Testis (tissue), 3 donors: ENCODE data around the gene ESYT2. TPM values are rescaled to one million over a fixed set of nuclear protein-coding genes. Genes with fewer than 3 reads are reported as not detected.

ENCODE experiments used
- DNase-seq: peaks from one replicate; pipeline ENCODE4 v3.0.0-alpha.2; 2019
- H3K27ac ChIP-seq, 2 donors: fragments of 200-600 bp; sonication (generic); one replicate each; pipeline ENCODE4 v1.5.1; 2019
- H3K27me3 ChIP-seq: fragments of 200-600 bp; sonication (generic); one replicate; pipeline ENCODE4 v1.5.1; 2019
- H3K36me3 ChIP-seq: fragments of 200-600 bp; sonication (generic); one replicate; pipeline ENCODE4 v1.5.1; 2017; ENCODE audit warnings: low read depth; ENCODE audit errors: missing control alignments
- H3K4me1 ChIP-seq: fragments of 200-600 bp; sonication (generic); one replicate; pipeline ENCODE4 v1.5.1; 2019
- H3K4me3 ChIP-seq, 2 donors: fragments of 200-600 bp; sonication (generic); one replicate each; pipeline ENCODE4 v1.5.1; 2017 to 2019
- H3K9me3 ChIP-seq: fragments of 200-600 bp; sonication (generic); one replicate; pipeline ENCODE4 v1.5.1; 2017
- POLR2A ChIP-seq: fragments of 450-650 bp; IDR thresholded peaks from one replicate; pipeline ENCODE4 v1.6.1; 2017; ENCODE audit warnings: antibody characterized with exemption, mild to moderate bottlenecking, moderate library complexity
- WGBS, 2 donors: methylation state at CpG; one replicate each; pipeline ENCODE4 v1.1.5; 2018; 5-methylcytosine and 5-hydroxymethylcytosine counted together
- intact Hi-C: fragments of 100-400 bp; cut with DNase I; formaldehyde crosslinking; loops from one replicate; pipeline ENCODE4 v1.15.1; 2023; ENCODE audit warnings: low total_unique reads
- polyA plus RNA-seq: library from polyadenylated mRNA; stranded (reverse); fragments of 350-450 nt; fragmentation: Illumina TruSeq; extraction: RNeasy Lipid Tissue Mini Kit (QIAGEN cat#74804); gene quantifications from one replicate; pipeline ENCODE4 v1.2.3, GENCODE V29; 2014; ENCODE audit warnings: low read depth, low replicate concordance; ENCODE audit not compliant: insufficient read depth
- total RNA-seq, 2 donors: library from RNA; depleted of rRNA; stranded (reverse); fragments of >200 nt; gene quantifications; one replicate each; pipeline ENCODE4 v1.2.3, GENCODE V29; 2016
- TF ChIP-seq, protein P1 (sequence below), 3 experiments: fragments of 450-650 bp in 2 of 3; fragments of 200-600 bp in 1 of 3; sonication (generic) in 1 of 3; IDR thresholded peaks; one replicate each; pipeline ENCODE4 v1.5.1; 2016 to 2019; ENCODE audit warnings: antibody characterized with exemption in 3 of 3, mild to moderate bottlenecking in 2 of 3, moderate library complexity in 1 of 3

ESYT2 gene
- total and polyA plus RNA-seq, 3 donors from 2014 or later: 53.9 to 73.1 (median 61.1) TPM

DNA sequence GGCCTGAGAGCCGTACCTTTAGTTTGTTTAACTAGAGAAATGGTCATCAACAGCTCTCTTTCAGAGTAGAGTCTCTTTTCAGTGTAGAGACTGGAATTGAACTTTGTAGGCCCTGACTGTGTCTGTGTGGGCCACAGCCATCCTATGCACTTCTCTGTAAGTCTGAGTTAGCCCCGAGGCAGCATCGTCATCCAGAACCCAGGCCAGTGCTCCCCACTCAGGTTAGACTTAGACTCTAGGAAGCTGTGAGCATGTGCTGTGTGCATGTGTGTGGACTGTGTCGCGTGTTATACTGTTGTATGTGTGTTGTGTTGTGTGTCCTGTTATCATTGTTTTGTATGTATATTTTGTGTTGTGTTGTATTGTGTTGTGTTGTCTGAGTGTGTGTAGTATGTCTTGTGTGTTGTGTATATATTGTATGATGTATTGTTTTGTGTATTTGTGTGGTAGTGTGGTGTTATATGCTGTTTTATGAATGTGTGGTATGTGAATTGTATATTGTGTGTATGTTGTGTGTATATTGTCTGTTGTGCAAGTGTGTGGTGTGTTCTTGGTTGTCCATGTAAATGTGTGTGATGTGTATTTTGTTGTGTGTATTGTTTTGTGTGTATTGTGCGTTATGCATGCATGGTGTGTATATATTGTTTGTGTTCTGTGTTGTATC lies 106.6 kb downstream of the ESYT2 start:
- H3K27me3 ChIP-seq: no peaks in the 10 kb centered on the region
- no peaks in the 10 kb centered on the region for H3K36me3 ChIP-seq
- H3K4me3 ChIP-seq: no peak overlapping the region
- no peaks in the 10 kb centered on the region for H3K9me3 ChIP-seq
- intact Hi-C loops: no loop called here
- DNase-seq: no peak
- no peak overlapping the region for H3K27ac ChIP-seq
- WGBS, 2 donors: 89 to 91% methylated on average over 6 of the region's 6 CpGs
- TF ChIP-seq, protein P1, sequence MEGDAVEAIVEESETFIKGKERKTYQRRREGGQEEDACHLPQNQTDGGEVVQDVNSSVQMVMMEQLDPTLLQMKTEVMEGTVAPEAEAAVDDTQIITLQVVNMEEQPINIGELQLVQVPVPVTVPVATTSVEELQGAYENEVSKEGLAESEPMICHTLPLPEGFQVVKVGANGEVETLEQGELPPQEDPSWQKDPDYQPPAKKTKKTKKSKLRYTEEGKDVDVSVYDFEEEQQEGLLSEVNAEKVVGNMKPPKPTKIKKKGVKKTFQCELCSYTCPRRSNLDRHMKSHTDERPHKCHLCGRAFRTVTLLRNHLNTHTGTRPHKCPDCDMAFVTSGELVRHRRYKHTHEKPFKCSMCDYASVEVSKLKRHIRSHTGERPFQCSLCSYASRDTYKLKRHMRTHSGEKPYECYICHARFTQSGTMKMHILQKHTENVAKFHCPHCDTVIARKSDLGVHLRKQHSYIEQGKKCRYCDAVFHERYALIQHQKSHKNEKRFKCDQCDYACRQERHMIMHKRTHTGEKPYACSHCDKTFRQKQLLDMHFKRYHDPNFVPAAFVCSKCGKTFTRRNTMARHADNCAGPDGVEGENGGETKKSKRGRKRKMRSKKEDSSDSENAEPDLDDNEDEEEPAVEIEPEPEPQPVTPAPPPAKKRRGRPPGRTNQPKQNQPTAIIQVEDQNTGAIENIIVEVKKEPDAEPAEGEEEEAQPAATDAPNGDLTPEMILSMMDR (IDR thresholded peaks at IDR 0.05): no peak
- no peak for TF ChIP-seq POLR2A
- no peaks in the 10 kb centered on the region for H3K4me1 ChIP-seq

GRCh38 chr7:158720112-158720511 lies 109.2 kb downstream of the ESYT2 start:
- intact Hi-C loops: no loop called here
- H3K4me3 ChIP-seq: peak overlapping the region; percentile 13 to 15
- no peaks in the 10 kb centered on the region for H3K9me3 ChIP-seq
- H3K36me3 ChIP-seq: no peaks in the 10 kb centered on the region
- DNase-seq: no peak
- no peaks in the 10 kb centered on the region for H3K4me1 ChIP-seq
- no peak for TF ChIP-seq POLR2A
- TF ChIP-seq, protein P1 (IDR thresholded peaks at IDR 0.05): no peak
- H3K27me3 ChIP-seq: no peaks in the 10 kb centered on the region
- WGBS, 2 donors: 61 to 67% methylated on average over 9 of the region's 9 CpGs
- H3K27ac ChIP-seq: no peak overlapping the region

- Histone ChIP-seq H3K4me3 (no peak overlapping the region), H3K36me3 (no peaks in the 10 kb centered on the region), H3K27me3 (no peaks in the 10 kb centered on the region), H3K4me1 (no peaks in the 10 kb centered on the region), H3K9me3 (no peaks in the 10 kb centered on the region), H3K27ac (no peak overlapping the region)
- WGBS, 2 donors: 75 to 84% methylated on average over 1 of the region's 1 CpG
- DNase-seq: no peak
- TF ChIP-seq, protein P1 (IDR thresholded peaks at IDR 0.05): no peak
- no peak for TF ChIP-seq POLR2A
- intact Hi-C loops: no loop called here
Measured at GRCh38 chr7:158716802-158717201, 112.5 kb downstream of the ESYT2 start.

- intact Hi-C loops: no loop called here
- DNase-seq: no peak
- Histone ChIP-seq H3K27me3 (no peaks in the 10 kb centered on the region), H3K4me1 (peaks cover 4% of the 10 kb centered on the region), H3K27ac (no peak overlapping the region), H3K36me3 (no peaks in the 10 kb centered on the region), H3K4me3 (no peak overlapping the region), H3K9me3 (no peaks in the 10 kb centered on the region)
- WGBS, 2 donors: 62 to 72% methylated on average over 7 of the region's 7 CpGs
- TF ChIP-seq POLR2A: no peak
Measured at GRCh38 chr7:158710651-158711102, 118.6 kb downstream of the ESYT2 start.

DNA sequence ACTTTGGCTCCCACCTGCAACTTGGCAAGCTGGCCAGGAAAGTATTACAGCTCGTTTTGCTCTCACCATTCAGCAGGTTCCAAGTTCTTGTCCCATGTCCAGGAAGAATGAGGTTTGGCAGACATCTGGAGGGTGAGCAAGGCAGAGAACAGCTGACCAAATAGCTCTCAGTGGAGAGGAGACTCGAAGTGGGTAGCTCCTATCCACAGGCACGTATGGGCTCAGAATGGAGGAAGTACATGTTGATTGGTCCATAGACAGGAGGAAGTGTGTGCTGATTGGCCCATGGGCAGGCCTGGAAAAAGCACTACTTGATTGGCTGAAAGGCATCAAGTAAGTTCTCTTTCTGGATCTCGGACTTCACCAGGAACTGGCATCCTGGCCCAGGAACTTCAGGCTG lies 121.7 kb downstream of the ESYT2 start:
- TF ChIP-seq, protein P1 (IDR thresholded peaks at IDR 0.05): no peak
- no peak for TF ChIP-seq POLR2A
- H3K4me1 ChIP-seq: peaks cover 9% of the 10 kb centered on the region
- DNase-seq: peak; percentile 50
- WGBS, 2 donors: 41 to 65% methylated on average over 4 of the region's 4 CpGs
- intact Hi-C loops: loop anchor here (10.0 kb wide), 1 partner anchor 117 kb away; the partner anchor contains the start of gene ESYT2
- H3K27ac ChIP-seq: no peak overlapping the region
- H3K36me3 ChIP-seq: no peaks in the 10 kb centered on the region
- no peak overlapping the region for H3K4me3 ChIP-seq
- H3K9me3 ChIP-seq: no peaks in the 10 kb centered on the region
- H3K27me3 ChIP-seq: no peaks in the 10 kb centered on the region
